Suprapubic skin (tissue), 3 donors: ENCODE measurements around the gene COL4A6.

Source experiments
- POLR2AphosphoS5 ChIP-seq, 3 donors: sonication (generic); formaldehyde crosslinking; IDR thresholded peaks; one replicate each; pipeline ENCODE4 v1.6.1; 2017; ENCODE audit warnings: antibody characterized with exemption in 3 of 3
- TF ChIP-seq, protein P1 (sequence below), 2 donors: fragments of 200-600 bp in 1 of 2; fragments of 450-650 bp in 1 of 2; sonication (generic) in 1 of 2; IDR thresholded peaks; one replicate each; pipeline ENCODE4 v1.5.1; 2016 to 2019; ENCODE audit warnings: antibody characterized with exemption in 2 of 2, mild to moderate bottlenecking in 1 of 2, moderate library complexity in 1 of 2

DNA sequence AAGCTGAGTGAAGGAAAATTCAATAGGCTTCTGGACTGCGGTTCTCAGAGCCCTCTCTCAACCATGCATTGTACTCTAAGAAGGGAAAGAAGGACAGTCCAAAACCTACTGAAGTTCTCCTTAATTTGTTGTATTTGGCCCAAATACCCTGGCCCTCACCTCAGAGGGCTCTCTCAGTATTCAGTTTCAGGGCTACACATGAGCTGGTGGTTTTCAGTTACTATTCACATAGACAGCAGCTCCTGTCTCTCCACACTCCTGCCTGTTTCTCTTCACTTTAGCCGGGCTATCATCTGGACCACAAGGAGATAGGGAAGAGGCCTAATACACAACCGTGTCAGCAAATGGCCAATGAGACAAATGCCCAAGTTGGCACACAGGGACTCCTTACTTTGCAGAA is 280.6 kb downstream of the COL4A6 start:
- TF ChIP-seq, protein P1, sequence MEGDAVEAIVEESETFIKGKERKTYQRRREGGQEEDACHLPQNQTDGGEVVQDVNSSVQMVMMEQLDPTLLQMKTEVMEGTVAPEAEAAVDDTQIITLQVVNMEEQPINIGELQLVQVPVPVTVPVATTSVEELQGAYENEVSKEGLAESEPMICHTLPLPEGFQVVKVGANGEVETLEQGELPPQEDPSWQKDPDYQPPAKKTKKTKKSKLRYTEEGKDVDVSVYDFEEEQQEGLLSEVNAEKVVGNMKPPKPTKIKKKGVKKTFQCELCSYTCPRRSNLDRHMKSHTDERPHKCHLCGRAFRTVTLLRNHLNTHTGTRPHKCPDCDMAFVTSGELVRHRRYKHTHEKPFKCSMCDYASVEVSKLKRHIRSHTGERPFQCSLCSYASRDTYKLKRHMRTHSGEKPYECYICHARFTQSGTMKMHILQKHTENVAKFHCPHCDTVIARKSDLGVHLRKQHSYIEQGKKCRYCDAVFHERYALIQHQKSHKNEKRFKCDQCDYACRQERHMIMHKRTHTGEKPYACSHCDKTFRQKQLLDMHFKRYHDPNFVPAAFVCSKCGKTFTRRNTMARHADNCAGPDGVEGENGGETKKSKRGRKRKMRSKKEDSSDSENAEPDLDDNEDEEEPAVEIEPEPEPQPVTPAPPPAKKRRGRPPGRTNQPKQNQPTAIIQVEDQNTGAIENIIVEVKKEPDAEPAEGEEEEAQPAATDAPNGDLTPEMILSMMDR (IDR thresholded peaks at IDR 0.05): no peak
- TF ChIP-seq POLR2AphosphoS5 (IDR thresholded peaks at IDR 0.05): no peak
